Middle frontal gyrus (tissue), 1 donor: ENCODE data around the gene ZFYVE28.

ENCODE experiments used
- DNase-seq: peaks from one replicate; pipeline ENCODE4 v3.0.0-alpha.2; 2015; ENCODE audit warnings: low spot score; ENCODE audit errors: extremely low spot score

The ZFYVE28 gene

DNA sequence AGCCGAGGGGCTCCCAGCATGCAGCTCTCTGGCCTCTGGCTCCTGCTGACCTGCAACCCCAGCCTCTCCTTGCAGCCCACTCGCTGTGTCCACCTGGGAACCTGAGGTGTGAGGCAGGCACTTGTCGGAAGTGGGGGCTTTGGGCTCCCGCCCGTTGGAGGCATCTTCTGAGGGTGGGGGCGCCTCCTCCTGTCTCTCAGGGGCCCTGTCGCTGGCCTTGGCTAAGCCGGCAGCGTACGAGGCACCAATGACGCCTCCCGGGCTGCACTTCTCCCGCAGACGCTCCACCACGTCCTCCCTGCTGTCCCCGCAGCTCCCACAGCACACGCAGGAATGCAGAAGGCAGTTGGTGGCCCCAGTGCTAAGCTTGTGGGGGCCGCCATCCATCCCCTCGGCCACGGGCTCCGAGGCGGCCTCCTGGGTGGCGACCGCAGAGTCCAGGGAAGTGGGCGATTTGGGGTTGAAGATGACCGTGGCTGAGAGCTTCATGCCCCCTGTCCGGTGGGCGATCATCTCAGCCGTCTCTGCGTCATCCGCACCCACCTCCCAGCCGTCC lies 114.0 kb downstream of the ZFYVE28 start:
- DNase-seq: no peak

GRCh38 chr4:2303686-2304320 lies 114.6 kb downstream of the ZFYVE28 start:
- no peak for DNase-seq

DNA sequence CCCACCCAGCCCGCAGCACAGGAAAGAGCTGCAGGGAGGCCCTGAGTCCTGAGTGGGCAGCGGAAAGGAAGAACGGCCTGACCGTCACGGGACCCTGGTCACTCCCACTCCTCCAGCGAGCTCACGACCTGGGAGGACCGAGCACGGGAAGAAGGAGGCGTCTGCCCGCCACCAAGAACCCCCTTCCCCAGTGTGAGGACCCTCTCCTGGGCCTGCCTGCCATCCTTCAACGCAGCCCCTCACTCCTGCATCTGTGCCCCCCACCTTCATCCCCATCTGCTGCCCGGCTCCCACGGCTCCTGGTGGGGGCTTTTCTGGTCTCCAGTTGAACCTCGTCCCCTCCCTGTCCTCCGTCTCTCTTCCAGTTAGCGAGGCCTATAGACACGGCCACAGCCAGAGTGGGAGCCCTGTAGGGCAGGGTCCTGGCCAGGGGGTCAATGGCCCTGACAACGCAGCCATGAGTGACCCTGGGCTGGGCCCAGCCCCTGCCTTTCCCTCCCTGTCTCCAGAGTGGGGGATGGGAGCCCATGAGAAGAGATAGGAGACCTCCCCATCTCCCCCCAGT lies 115.2 kb downstream of the ZFYVE28 start:
- no peak for DNase-seq

GRCh38 chr4:2302387-2303119 lies 115.9 kb downstream of the ZFYVE28 start:
- no peak for DNase-seq

DNA sequence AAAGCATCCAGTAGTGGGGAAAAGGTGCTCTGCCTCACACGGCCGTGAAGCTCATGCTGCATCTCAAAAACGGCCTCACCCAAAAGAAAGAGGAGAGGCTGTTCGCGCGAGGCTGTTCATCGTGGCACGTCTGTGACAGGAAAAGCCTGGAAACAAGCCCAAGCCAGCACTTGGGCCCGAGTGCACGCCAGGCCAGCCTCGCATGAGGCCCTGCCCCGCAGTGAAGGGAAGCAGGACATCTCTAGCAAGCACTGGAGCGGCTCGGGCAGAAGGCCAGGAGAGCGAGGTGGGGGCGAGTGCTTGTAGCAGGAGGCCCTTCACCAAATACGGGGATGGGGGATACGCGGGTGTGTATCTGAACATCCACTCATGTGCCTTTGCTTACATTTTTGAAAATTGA lies 116.6 kb downstream of the ZFYVE28 start:
- DNase-seq: no peak

DNA sequence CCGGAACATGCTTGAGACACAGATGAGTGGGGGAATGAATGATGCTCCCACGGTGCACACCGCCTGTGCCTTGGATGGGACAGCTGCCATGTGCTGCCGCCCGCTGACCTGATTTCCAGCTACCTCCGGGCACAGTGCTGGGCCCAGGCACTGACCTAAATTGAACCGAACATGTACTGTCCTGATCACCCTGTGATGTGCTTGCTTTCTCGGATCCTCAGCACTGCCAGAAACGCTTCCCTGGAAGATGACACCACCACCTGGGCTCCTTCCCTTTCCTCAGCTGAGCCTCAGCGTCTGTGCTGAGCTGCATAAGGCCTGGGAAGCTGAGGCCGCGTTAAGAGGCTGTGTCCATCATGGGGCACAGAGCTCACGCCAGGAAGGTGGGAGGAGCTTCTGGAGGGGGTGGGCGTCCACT lies 117.2 kb downstream of the ZFYVE28 start:
- no peak for DNase-seq

DNA sequence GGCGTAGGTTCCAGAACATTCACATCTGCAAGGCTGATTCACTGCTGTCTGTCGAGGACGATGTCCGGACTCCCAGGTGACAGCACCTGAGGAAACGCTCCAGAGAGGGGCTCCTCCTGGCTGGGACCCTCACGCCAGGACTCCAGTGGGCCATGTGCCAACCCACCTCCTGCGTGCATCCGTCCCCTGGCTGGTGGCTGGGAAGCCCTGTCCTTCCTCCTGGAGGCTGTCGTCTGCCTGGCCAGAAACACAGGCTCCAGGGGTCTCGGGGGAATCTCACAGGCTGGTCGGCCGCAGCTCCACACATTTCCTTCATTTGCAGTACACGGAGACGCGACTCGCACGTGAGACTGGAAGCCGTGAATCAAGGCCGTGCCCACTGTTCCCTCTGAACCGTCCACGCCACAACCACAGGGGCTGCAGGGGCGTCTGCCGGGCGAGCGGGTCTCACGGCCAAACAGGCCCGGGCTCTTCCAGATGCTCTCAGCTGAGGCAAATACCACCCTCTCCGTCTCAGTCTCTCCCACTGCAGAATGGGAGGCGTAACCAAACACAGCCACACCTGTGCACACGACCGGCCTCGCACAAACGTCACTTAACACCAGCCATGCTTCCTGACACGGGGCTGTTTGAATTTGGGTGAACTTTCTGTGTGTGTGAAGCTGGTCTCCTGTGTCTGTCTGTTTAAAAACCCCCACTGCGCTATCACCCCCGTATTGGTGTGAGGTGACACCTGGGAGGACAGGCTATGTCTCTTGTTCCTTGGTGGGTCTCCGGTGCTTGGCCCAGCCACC lies 117.8 kb downstream of the ZFYVE28 start:
- DNase-seq: no peak

GRCh38 chr4:2299794-2300193 lies 118.7 kb downstream of the ZFYVE28 start:
- DNase-seq: no peak

DNA sequence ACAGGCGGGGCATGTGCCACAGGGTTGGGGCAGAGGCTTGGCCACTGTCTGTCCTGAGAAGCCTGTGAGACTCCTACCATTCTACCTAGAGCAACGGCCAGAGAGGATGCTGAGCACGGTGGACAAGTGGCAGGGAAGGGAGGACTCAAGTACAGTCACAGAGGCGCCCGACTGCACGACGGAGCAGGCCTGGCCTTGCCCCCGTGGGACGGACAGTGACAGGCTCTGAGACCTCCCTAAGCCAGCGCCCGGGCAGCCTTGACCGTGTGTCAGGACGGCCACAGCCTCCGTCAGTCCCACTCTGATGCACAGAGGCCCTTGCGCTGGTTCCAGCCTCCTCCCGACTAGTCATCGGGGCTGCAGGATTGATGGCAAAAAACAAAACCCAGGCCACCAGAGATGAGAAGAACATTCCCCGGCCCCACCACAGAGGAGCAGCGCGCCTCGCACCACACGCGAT lies 119.9 kb downstream of the ZFYVE28 start:
- DNase-seq: no peak

DNA sequence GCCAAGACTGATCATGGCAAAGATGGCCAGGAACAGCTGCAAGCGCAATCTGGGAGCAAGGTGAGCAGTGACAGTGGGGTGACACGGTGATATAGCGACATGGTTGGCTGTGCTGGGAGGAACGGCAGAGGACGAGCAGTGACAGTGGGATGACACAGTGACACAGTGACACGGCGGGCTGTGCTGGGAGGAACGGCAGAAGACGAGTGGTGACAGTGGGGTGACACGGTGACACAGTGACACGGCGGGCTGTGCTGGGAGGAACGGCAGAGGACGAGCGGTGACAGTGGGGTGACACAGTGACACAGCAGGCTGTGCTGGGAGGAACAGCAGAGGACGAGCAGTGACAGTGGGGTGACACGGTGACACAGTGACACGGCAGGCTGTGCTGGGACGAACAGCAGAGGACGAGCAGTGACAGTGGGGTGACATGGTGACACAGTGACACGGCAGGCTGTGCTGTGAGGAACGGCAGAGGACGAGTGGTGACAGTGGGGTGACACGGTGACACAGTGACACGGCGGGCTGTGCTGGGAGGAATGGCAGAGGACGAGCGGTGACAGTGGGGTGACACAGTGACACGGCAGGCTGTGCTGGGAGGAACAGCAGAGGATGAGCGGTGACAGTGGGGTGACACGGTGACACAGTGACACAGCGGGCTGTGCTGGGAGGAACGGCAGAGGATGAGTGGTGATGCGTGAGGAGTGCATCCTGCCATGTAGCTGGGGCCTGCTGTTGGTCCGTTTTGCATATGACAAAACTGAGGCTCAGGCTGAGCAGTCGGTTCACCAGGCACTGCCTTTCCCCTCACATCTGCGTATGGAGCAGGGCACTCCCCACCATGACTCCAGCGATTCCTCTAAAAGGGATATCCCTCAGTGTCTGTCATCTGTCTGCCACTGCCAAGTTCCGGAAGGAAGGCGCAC lies 120.6 kb downstream of the ZFYVE28 start:
- no peak for DNase-seq

GRCh38 chr4:2296631-2297601 lies 121.5 kb downstream of the ZFYVE28 start:
- no peak for DNase-seq

GRCh38 chr4:2295900-2296442 lies 122.5 kb downstream of the ZFYVE28 start:
- no peak for DNase-seq

GRCh38 chr4:2295500-2295899 lies 122.9 kb downstream of the ZFYVE28 start:
- no peak for DNase-seq

DNA sequence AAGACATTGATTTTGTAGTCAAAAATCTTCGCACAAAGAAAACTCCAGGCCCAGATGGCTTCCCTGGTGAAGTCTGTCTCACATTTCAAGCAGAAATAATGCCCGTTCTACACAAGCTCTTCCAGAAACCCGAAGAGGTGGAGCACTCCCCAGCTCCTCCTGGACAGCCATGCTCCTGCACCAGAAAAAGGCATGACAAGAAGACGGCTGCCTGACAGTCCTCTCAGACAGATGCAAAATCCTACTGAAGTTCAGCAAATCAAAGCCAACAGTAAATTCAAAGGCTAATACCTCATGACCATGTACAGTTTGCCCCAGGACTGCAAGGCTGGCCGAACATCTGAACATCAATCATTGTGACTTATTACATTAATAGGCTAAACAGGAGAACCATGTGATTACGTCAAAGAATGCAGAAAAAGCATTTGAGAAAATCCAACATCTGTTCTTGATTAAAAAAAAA lies 125.8 kb downstream of the ZFYVE28 start:
- no peak for DNase-seq

GRCh38 chr4:2291705-2292645 lies 126.5 kb downstream of the ZFYVE28 start:
- DNase-seq: no peak

GRCh38 chr4:2290974-2291704 lies 127.3 kb downstream of the ZFYVE28 start:
- DNase-seq: no peak

DNA sequence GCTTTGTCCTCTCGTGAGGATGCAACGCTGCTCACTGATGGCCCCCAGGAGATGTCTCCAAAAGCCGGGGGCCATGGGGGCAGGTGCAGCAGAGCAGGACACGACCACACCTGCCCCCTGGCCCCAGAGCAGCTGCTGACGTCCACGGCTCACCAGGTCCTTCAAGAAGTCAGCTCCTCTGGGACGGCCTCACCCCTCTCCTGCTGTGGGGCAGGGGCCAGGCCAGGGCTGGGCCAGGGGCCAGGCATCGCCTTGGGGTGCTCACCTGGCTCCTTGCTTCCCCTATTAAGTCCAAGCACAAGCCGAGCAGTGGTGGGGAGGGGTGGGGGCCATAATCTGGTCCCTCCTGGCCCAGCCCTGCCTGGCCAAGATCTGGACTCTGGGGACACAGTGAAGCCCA lies 128.0 kb downstream of the ZFYVE28 start:
- DNase-seq: no peak
